22Rv1 (cell line): ENCODE results near the gene AXIN1.
A peak's percentile ranks its signal among the peaks of the same experiment; 100 is the strongest.

Experiments used
- H3K27ac ChIP-seq: fragments of 450-650 bp; 2 replicates; pipeline ENCODE4 v1.5.1; 2017
- ZFX ChIP-seq: fragments of 450-650 bp; IDR thresholded peaks from 2 replicates; pipeline ENCODE4 v1.6.1; 2017; ENCODE audit warnings: antibody characterized with exemption, borderline replicate concordance
- TF ChIP-seq, protein P1 (sequence below): fragments of 450-650 bp; IDR thresholded peaks from 2 replicates; pipeline ENCODE4 v1.5.1; 2017; ENCODE audit warnings: mild to moderate bottlenecking

AXIN1 gene

GRCh38 chr16:374616-374926 lies 22.0 kb upstream of the AXIN1 start:
- TF ChIP-seq ZFX = no peak
- TF ChIP-seq, protein P1, sequence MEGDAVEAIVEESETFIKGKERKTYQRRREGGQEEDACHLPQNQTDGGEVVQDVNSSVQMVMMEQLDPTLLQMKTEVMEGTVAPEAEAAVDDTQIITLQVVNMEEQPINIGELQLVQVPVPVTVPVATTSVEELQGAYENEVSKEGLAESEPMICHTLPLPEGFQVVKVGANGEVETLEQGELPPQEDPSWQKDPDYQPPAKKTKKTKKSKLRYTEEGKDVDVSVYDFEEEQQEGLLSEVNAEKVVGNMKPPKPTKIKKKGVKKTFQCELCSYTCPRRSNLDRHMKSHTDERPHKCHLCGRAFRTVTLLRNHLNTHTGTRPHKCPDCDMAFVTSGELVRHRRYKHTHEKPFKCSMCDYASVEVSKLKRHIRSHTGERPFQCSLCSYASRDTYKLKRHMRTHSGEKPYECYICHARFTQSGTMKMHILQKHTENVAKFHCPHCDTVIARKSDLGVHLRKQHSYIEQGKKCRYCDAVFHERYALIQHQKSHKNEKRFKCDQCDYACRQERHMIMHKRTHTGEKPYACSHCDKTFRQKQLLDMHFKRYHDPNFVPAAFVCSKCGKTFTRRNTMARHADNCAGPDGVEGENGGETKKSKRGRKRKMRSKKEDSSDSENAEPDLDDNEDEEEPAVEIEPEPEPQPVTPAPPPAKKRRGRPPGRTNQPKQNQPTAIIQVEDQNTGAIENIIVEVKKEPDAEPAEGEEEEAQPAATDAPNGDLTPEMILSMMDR = no peak
- H3K27ac ChIP-seq = no peak overlapping the region

GRCh38 chr16:373848-374615 lies 21.5 kb upstream of the AXIN1 start:
- H3K27ac ChIP-seq = no peak overlapping the region
- TF ChIP-seq ZFX = no peak
- TF ChIP-seq, protein P1 = no peak

- no peak overlapping the region for H3K27ac ChIP-seq
Measured at GRCh38 chr16:373020-373598, 20.6 kb upstream of the AXIN1 start.

DNA sequence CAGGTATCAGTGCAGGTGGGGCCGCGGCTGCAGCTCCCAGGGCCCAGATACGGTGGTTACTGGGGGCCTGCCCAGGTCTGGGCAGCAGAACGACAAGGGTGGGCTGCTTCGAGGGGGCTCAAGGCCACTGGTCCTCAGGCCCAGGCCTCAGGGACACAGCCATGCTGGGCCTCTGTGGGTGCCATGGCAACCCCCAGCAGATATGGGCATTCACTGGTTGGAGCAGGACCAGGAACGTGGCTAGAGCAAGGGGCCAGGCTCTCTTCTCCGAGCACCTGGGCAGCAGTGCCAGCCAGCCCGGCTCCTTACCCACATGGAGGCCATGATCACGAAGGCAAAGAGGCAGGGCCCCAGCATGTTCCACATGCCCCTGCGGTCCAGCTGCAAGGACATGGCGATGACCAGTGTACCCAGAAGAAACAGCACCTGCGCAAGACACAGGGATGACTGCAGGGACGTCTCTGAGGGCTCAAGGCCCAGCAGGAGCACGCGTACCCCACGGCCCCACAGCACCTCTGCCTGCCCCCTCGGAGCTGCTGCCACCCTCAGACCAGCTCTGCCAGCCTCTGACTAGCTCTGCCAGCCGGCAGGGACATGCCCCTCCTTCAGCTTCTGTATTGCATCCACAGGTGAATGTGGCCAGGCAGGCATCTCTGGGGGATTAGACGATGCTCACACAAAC lies 19.9 kb upstream of the AXIN1 start:
- H3K27ac ChIP-seq = no peak overlapping the region
- TF ChIP-seq ZFX = no peak
- TF ChIP-seq, protein P1 = no peak

More at GRCh38 chr16:373020-373598, 20.6 kb upstream of the AXIN1 start:
- no peak for TF ChIP-seq ZFX
- TF ChIP-seq, protein P1 = no peak

GRCh38 chr16:371515-372301 lies 19.2 kb upstream of the AXIN1 start:
- no peak for TF ChIP-seq ZFX
- TF ChIP-seq, protein P1 = no peak
- peak overlapping the region; percentile 71 for H3K27ac ChIP-seq

GRCh38 chr16:370979-371514 lies 18.5 kb upstream of the AXIN1 start:
- H3K27ac ChIP-seq = peak overlapping the region; percentile 71
- TF ChIP-seq ZFX = no peak
- TF ChIP-seq, protein P1 = no peak
